Measurements from ENCODE around the gene MDP1. TPM values are rescaled to one million over a fixed set of nuclear protein-coding genes. Genes with fewer than 3 reads are reported as not detected.

The MDP1 gene
- total RNA-seq: 18.0 and 22.0 TPM in 2 replicates

GRCh38 chr14:24215495-24216344, at the start of gene MDP1:
Gene MDP1 (minus strand): TSS chr14:24216066. CDS start chr14:24215955, 111 bp downstream.

GRCh38 chr14:24262821-24263733, 47.2 kb upstream of the MDP1 start, which contains the start of gene TGM1:
Gene TGM1 (minus strand): TSS chr14:24263177. CDS start chr14:24262352, 825 bp downstream.

GRCh38 chr14:24232645-24233537, 17.0 kb upstream of the MDP1 start, which contains the start of gene GMPR2:
Gene GMPR2 (plus strand): TSS chr14:24232929. CDS start chr14:24233254, 325 bp downstream.

GRCh38 chr14:24232121-24232644, 16.3 kb upstream of the MDP1 start, which contains the start of gene NEDD8:
Gene NEDD8 (minus strand): TSS chr14:24232367. CDS start chr14:24232267, 100 bp downstream.

GRCh38 chr14:24212924-24213865, 2.7 kb downstream of the MDP1 start, which contains the start of gene CHMP4A:
Gene CHMP4A (minus strand): TSS chr14:24213488. CDS start chr14:24213439, 49 bp downstream.

GRCh38 chr14:24195186-24196070, 20.4 kb downstream of the MDP1 start, which contains the start of gene TM9SF1:
Gene TM9SF1 (minus strand): TSS chr14:24195441. CDS start chr14:24195019, 422 bp downstream.

GRCh38 chr14:24188251-24189058, 27.4 kb downstream of the MDP1 start, which contains the start of gene IPO4:
Gene IPO4 (minus strand): TSS chr14:24188816. CDS start chr14:24188787, 29 bp downstream.

GRCh38 chr14:24171422-24172260, 44.2 kb downstream of the MDP1 start, which contains the start of gene REC8:
Gene REC8 (plus strand): TSS chr14:24172080. CDS start chr14:24172553, 473 bp downstream.

Other genes with a start within 250 kb of the MDP1 start
- gene DHRS4L2, start 227.1 kb downstream of the MDP1 start, total RNA-seq: 10.7 and 14.2 TPM in 2 replicates
- gene CARMIL3, start 164.1 kb downstream of the MDP1 start, total RNA-seq: 0.64 TPM in 1 of 2 replicates, not detected in the other
- not detected in 2 replicates for gene CPNE6, start 144.5 kb downstream of the MDP1 start, total RNA-seq
- gene PCK2, start 121.8 kb downstream of the MDP1 start, total RNA-seq: 19.4 and 71.2 TPM in 2 replicates
- 21.0 and 34.9 TPM in 2 replicates for gene DCAF11, start 101.3 kb downstream of the MDP1 start, total RNA-seq
- 1.0 and 3.0 TPM in 2 replicates for gene NRL, start 101.1 kb downstream of the MDP1 start, total RNA-seq
- gene FITM1, start 85.4 kb downstream of the MDP1 start, total RNA-seq: 0.80 TPM in 1 of 2 replicates, not detected in the other
- gene PSME1, start 79.9 kb downstream of the MDP1 start, total RNA-seq: 145 and 188 TPM in 2 replicates
- gene EMC9, start 74.5 kb downstream of the MDP1 start, total RNA-seq: 25.0 and 26.4 TPM in 2 replicates
- gene PSME2, start 69.5 kb downstream of the MDP1 start, total RNA-seq: 28.7 and 159 TPM in 2 replicates
- gene RNF31, start 68.6 kb downstream of the MDP1 start, total RNA-seq: 37.0 and 77.7 TPM in 2 replicates
- 44.6 and 54.7 TPM in 2 replicates for gene IRF9, start 54.8 kb downstream of the MDP1 start, total RNA-seq
- gene REC8, start 44.0 kb downstream of the MDP1 start, total RNA-seq: 2.2 and 28.7 TPM in 2 replicates
- 24.0 and 41.4 TPM in 2 replicates for gene IPO4, start 27.2 kb downstream of the MDP1 start, total RNA-seq
- gene TM9SF1, start 20.6 kb downstream of the MDP1 start, total RNA-seq: 67.5 and 79.2 TPM in 2 replicates
- gene TSSK4, start 10.4 kb downstream of the MDP1 start, total RNA-seq: 0.13 TPM in 1 of 2 replicates, not detected in the other
- 37.2 and 42.5 TPM in 2 replicates for gene CHMP4A, start 2.6 kb downstream of the MDP1 start, total RNA-seq
- gene NEDD8, start 16.3 kb upstream of the MDP1 start, total RNA-seq: 189 and 190 TPM in 2 replicates
- 60.1 and 72.7 TPM in 2 replicates for gene GMPR2, start 16.9 kb upstream of the MDP1 start, total RNA-seq
- 47.3 and 57.3 TPM in 2 replicates for gene TINF2, start 26.6 kb upstream of the MDP1 start, total RNA-seq
- gene TGM1, start 47.1 kb upstream of the MDP1 start, total RNA-seq: 0.52 and 1.8 TPM in 2 replicates
- 19.6 and 28.6 TPM in 2 replicates for gene RABGGTA, start 55.5 kb upstream of the MDP1 start, total RNA-seq
- gene DHRS1, start 83.7 kb upstream of the MDP1 start, total RNA-seq: 17.3 and 21.1 TPM in 2 replicates
- gene NOP9, start 83.8 kb upstream of the MDP1 start, total RNA-seq: 18.2 and 18.6 TPM in 2 replicates
- gene CIDEB, start 91.9 kb upstream of the MDP1 start, total RNA-seq: 0.16 and 1.9 TPM in 2 replicates
- gene LTB4R2, start 94.1 kb upstream of the MDP1 start, total RNA-seq: 1.2 and 2.3 TPM in 2 replicates
- gene LTB4R, start 95.4 kb upstream of the MDP1 start, total RNA-seq: 0.91 and 2.1 TPM in 2 replicates
- 0.39 and 0.88 TPM in 2 replicates for gene ADCY4, start 119.0 kb upstream of the MDP1 start, total RNA-seq
- 0.65 TPM in 1 of 2 replicates, not detected in the other for gene RIPK3, start 123.9 kb upstream of the MDP1 start, total RNA-seq
- gene NFATC4, start 152.1 kb upstream of the MDP1 start, total RNA-seq: 36.1 and 111 TPM in 2 replicates
- 9.7 and 33.2 TPM in 2 replicates for gene NYNRIN, start 182.9 kb upstream of the MDP1 start, total RNA-seq
- 1.6 and 5.3 TPM in 2 replicates for gene CBLN3, start 213.6 kb upstream of the MDP1 start, total RNA-seq
- gene KHNYN, start 213.9 kb upstream of the MDP1 start, total RNA-seq: 33.4 TPM in 2 replicates
- 17.5 and 25.7 TPM in 2 replicates for gene SDR39U1, start 226.7 kb upstream of the MDP1 start, total RNA-seq